Measurements from ENCODE around the gene ZMIZ1.

Gene ZMIZ1

GRCh38 chr10:79221110-79222051 lies 152.6 kb downstream of the ZMIZ1 start:
- TF ChIP-seq CTCF (IDR thresholded peaks at IDR 0.05), result no peak

GRCh38 chr10:79222186-79222585 lies 153.4 kb downstream of the ZMIZ1 start:
- no peak for TF ChIP-seq CTCF (IDR thresholded peaks at IDR 0.05)

- no peak for TF ChIP-seq CTCF (IDR thresholded peaks at IDR 0.05)
Measured at GRCh38 chr10:79223091-79224048, 154.6 kb downstream of the ZMIZ1 start.

- no peak for TF ChIP-seq CTCF (IDR thresholded peaks at IDR 0.05)
Measured at GRCh38 chr10:79224263-79224949, 155.6 kb downstream of the ZMIZ1 start.

GRCh38 chr10:79224992-79225391 lies 156.2 kb downstream of the ZMIZ1 start:
- no peak for TF ChIP-seq CTCF (IDR thresholded peaks at IDR 0.05)

GRCh38 chr10:79226391-79227245 lies 157.9 kb downstream of the ZMIZ1 start:
- no peak for TF ChIP-seq CTCF (IDR thresholded peaks at IDR 0.05)

All from LNCAP (cell line).